Left colon (tissue), 2 donors: Measurements from ENCODE around the gene RBP5. TPM values are rescaled to one million over a fixed set of nuclear protein-coding genes. Genes with fewer than 3 reads are reported as not detected.

Source experiments
- ATAC-seq: fragments of 200-7000 bp; cut with Tn5 transposase; one replicate; pipeline ENCODE4 v1.9.1; 2020; ENCODE audit warnings: mild to moderate bottlenecking, moderate library complexity
- DNase-seq, 2 donors: peaks; one replicate each; pipeline ENCODE4 v3.0.0-alpha.2; 2020
- intact Hi-C, 2 donors: fragments of 100-400 bp; cut with DNase I in 1 of 2; cut with micrococcal nuclease in 1 of 2; formaldehyde crosslinking; loops; one replicate each; pipeline versions ENCODE4 v1.11.2 to v1.14.0; 2022; cut with DNase I, micrococcal nuclease
- total RNA-seq, 2 donors: library from RNA; stranded (reverse); fragmentation: NEBNext Ultra II Directional; extraction: Animal tissue kit (Norgen Biotek cat#: 25700); gene quantifications; one replicate each; pipeline ENCODE4 v1.2.1, GENCODE V29; 2021
- donor health status: DM: no; HTN: no; CAD: no.
- donor health status: DM: yes; HTN: yes; CAD: no.

RBP5 gene
- total RNA-seq, 2 donors from 2014 or later = 2.0 to 2.8 TPM

GRCh38 chr12:7150356-7150755 is 21.7 kb upstream of the RBP5 start:
- ATAC-seq (no peak), DNase-seq (no peak)
- intact Hi-C loops = no loop called here

- DNase-seq = no peak
- intact Hi-C loops = no loop called here
- ATAC-seq = no peak
Observed at GRCh38 chr12:7146906-7147305, 18.2 kb upstream of the RBP5 start.

- intact Hi-C loops = no loop called here
- ATAC-seq (no peak), DNase-seq (no peak)
Observed at GRCh38 chr12:7146228-7146627, 17.5 kb upstream of the RBP5 start.

GRCh38 chr12:7145671-7146070 is 17.0 kb upstream of the RBP5 start:
- DNase-seq (no peak), ATAC-seq (no peak)
- intact Hi-C loops = no loop called here

GRCh38 chr12:7144414-7145120 is 15.9 kb upstream of the RBP5 start:
- peak; percentile 26 for ATAC-seq
- intact Hi-C loops = no loop called here
- DNase-seq = peak in 1 of 2 donors; percentile 11

- ATAC-seq (no peak), DNase-seq (peak in 1 of 2 donors; percentile 5)
- intact Hi-C loops = no loop called here
Observed at GRCh38 chr12:7143564-7143963, 14.9 kb upstream of the RBP5 start.

- no peak for DNase-seq
- no peak for ATAC-seq
- intact Hi-C loops = no loop called here
Observed at GRCh38 chr12:7142809-7143465, 14.2 kb upstream of the RBP5 start.

GRCh38 chr12:7142056-7142644 is 13.5 kb upstream of the RBP5 start:
- ATAC-seq (peak; percentile 85), DNase-seq (peak in 1 of 2 donors; percentile 61)
- intact Hi-C loops = no loop called here

GRCh38 chr12:7141351-7142005 is 12.8 kb upstream of the RBP5 start:
- ATAC-seq (no peak), DNase-seq (no peak)
- intact Hi-C loops = no loop called here

GRCh38 chr12:7139200-7139599 is 10.5 kb upstream of the RBP5 start:
- DNase-seq = no peak
- no peak for ATAC-seq
- intact Hi-C loops = no loop called here

- ATAC-seq (no peak), DNase-seq (no peak)
- intact Hi-C loops = no loop called here
Observed at GRCh38 chr12:7137908-7138307, 9.2 kb upstream of the RBP5 start.

GRCh38 chr12:7136676-7137075 is 8.0 kb upstream of the RBP5 start:
- ATAC-seq = no peak
- DNase-seq = no peak
- intact Hi-C loops = no loop called here

- DNase-seq (no peak), ATAC-seq (no peak)
- intact Hi-C loops = no loop called here
Observed at GRCh38 chr12:7136071-7136470, 7.4 kb upstream of the RBP5 start.

GRCh38 chr12:7134396-7135166 is 5.9 kb upstream of the RBP5 start:
- intact Hi-C loops = no loop called here
- no peak for DNase-seq
- ATAC-seq = peak; percentile 40

GRCh38 chr12:7131502-7131866 is 2.8 kb upstream of the RBP5 start:
- intact Hi-C loops = no loop called here
- DNase-seq = no peak
- ATAC-seq = no peak

- peak; percentile 56 to 67 for DNase-seq
- peak; percentile 55 for ATAC-seq
- intact Hi-C loops = no loop called here
Observed at GRCh38 chr12:7130701-7131501, 2.2 kb upstream of the RBP5 start.

- ATAC-seq = peak; percentile 80
- peak; percentile 85 to 88 for DNase-seq
- intact Hi-C loops = no loop called here
Observed at GRCh38 chr12:7129872-7130691, 1.4 kb upstream of the RBP5 start, which contains the start of gene CLSTN3. Gene CLSTN3 (plus strand): TSS chr12:7130371. CDS start chr12:7130649, 278 bp downstream.
